ENCODE measurements around the gene CDH4.

DNA sequence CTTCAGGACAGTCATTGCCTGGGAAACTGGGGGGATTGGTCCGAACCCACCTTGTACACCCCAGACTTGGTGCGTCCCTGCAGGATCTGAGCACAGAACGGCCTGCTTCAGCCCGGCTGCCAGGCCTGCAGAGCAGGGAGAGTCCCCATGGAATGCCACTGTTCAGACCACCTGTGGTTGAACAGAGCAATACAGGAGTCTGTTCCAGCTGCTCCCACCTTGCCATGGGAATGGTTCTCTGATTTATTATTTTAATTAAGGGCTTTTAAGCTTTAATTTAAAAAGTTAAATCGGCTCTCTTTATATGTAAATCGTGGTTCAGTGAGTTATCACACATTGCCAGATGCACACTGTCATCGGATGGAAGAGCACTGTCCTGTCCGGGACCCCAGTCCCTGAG, 310.4 kb downstream of the CDH4 start:
- TF ChIP-seq CTCF (conservative IDR thresholded peaks at IDR 0.05; ENCODE audit: low read depth, low read length) (no peak), RFX5 (IDR thresholded peaks at IDR 0.05; ENCODE audit: low read depth, low read length) (no peak), CEBPB (IDR thresholded peaks at IDR 0.05; ENCODE audit: low read depth, low read length) (no peak)

Measured in IMR-90 (cell line).